ENCODE data around the gene PSMF1.

DNA sequence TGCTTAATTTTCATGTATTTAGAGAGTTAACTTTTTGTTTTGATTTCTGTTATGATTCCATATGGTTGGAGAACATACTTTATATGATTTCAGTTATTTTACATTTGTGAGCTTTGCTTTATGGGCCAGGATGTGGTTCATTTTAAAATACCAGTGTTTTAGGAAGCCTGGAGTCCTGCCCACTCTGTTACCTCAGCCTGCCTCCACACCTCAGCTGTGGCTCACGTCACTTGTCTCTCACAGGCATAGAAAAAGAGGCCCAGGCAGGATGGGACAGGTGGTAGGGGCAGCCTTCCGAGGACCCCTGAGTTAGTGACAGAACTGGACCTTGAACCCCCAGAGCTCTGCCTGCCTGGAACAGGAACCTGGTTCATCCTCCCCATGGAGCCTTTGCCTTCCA is 16.0 kb downstream of the PSMF1 start:
- no peak for TF ChIP-seq CTCF (IDR thresholded peaks at IDR 0.05 in 2 of 3, conservative IDR thresholded peaks at IDR 0.05 in 1 of 3; ENCODE audit: insufficient read depth in 2 of 3, low read depth in 1 of 3, low read length in 3 of 3)
- no peak for TF ChIP-seq ZFP30 (CRISPR knock-in tag; IDR thresholded peaks at IDR 0.05; ENCODE audit: borderline replicate concordance)
- TF ChIP-seq SAFB2 (IDR thresholded peaks at IDR 0.05; ENCODE audit: borderline replicate concordance, low read depth, low read length, severe bottlenecking) = no peak
- TF ChIP-seq NFIC (IDR thresholded peaks at IDR 0.05) = no peak
- TF ChIP-seq, protein P1, sequence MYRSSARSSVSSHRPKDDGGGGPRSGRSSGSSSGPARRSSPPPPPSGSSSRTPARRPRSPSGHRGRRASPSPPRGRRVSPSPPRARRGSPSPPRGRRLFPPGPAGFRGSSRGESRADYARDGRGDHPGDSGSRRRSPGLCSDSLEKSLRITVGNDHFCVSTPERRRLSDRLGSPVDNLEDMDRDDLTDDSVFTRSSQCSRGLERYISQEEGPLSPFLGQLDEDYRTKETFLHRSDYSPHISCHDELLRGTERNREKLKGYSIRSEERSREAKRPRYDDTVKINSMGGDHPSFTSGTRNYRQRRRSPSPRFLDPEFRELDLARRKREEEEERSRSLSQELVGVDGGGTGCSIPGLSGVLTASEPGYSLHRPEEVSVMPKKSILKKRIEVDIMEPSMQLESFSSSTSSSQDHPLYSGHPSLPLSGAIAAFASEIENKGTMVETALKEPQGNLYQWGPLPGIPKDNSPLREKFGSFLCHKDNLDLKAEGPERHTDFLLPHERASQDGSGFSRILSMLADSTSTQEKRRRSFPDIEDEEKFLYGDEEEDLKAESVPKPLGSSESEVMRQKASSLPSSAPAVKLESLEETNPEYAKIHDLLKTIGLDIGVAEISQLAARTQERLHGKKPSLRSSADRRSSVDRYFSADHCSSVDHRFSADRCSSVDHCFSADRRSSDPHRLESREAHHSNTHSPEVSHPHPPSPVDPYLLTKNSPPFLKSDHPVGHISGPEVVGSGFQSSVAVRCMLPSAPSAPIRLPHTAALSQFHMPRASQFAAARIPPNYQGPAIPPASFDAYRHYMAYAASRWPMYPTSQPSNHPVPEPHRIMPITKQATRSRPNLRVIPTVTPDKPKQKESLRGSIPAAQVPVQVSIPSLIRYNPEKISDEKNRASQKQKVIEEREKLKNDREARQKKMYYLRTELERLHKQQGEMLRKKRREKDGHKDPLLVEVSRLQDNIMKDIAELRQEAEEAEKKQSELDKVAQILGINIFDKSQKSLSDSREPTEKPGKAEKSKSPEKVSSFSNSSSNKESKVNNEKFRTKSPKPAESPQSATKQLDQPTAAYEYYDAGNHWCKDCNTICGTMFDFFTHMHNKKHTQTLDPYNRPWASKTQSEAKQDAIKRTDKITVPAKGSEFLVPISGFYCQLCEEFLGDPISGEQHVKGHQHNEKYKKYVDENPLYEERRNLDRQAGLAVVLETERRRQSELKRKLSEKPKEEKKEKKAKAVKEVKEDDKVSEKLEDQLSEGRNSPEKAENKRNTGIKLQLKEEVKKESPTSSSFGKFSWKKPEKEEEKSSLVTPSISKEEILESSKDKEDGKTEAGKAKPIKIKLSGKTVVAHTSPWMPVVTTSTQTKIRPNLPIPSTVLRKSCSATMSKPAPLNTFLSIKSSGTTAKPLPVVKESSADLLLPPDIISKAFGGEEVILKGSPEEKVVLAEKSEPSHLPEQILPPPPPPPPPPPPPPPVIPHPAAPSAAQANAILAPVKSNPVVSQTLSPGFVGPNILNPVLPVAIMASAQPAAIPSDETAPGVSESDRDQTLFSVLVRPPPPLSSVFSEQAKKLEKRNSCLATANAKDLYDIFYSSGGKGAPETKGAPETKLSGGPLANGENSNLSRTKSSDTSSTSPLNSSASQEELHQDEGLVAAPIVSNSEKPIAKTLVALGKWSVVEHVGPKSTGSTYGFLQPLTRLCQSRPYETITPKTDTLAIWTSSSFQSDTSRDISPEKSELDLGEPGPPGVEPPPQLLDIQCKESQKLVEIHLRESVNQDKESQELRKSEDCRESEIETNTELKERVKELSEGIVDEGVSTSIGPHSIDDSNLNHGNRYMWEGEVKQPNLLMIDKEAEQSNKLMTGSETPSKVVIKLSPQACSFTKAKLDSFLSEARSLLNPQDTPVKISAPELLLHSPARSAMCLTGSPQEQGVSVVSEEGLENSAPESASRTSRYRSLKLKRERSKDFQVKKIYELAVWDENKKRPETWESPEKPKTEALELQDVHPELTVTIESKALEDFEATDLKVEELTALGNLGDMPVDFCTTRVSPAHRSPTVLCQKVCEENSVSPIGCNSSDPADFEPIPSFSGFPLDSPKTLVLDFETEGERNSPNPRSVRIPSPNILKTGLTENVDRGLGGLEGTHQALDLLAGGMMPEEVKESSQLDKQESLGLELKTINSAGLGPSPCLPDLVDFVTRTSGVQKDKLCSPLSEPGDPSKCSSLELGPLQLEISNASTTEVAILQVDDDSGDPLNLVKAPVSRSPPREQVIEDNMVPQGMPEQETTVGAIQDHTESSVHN (IDR thresholded peaks at IDR 0.05; ENCODE audit: borderline replicate concordance in 1 of 2, low read depth in 1 of 2) = no peak
- no peak for TF ChIP-seq ATF2 (CRISPR knock-in tag; IDR thresholded peaks at IDR 0.05)
- TF ChIP-seq, protein P2, sequence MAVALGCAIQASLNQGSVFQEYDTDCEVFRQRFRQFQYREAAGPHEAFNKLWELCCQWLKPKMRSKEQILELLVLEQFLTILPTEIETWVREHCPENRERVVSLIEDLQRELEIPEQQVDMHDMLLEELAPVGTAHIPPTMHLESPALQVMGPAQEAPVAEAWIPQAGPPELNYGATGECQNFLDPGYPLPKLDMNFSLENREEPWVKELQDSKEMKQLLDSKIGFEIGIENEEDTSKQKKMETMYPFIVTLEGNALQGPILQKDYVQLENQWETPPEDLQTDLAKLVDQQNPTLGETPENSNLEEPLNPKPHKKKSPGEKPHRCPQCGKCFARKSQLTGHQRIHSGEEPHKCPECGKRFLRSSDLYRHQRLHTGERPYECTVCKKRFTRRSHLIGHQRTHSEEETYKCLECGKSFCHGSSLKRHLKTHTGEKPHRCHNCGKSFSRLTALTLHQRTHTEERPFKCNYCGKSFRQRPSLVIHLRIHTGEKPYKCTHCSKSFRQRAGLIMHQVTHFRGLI (CRISPR knock-in tag; IDR thresholded peaks at IDR 0.05) = no peak
- TF ChIP-seq JUND (IDR thresholded peaks at IDR 0.05; ENCODE audit: borderline replicate concordance, low read depth, low read length) = no peak
- no peak for TF ChIP-seq JUND (tag; IDR thresholded peaks at IDR 0.05; ENCODE audit: borderline replicate concordance, low read depth, low read length)
- TF ChIP-seq GABPA (tag; conservative IDR thresholded peaks at IDR 0.05; ENCODE audit: low read depth) = no peak
- TF ChIP-seq ZNF561 (CRISPR knock-in tag; conservative IDR thresholded peaks at IDR 0.05) = no peak
